Measurements from ENCODE around the gene ARL3.

GRCh38 chr10:102645741-102646609, 68.2 kb downstream of the ARL3 start:
- TF ChIP-seq CTCF (IDR thresholded peaks at IDR 0.05) (no peak), ZFX (IDR thresholded peaks at IDR 0.05; ENCODE audit: borderline replicate concordance) (no peak)
